K562 (cell line): ENCODE data around the gene PGAP2. TPM values are rescaled to one million over a fixed set of nuclear protein-coding genes. Genes with fewer than 3 reads are reported as not detected.

Source experiments
- CHD7 ChIP-seq: fragments of 200-600 bp; sonication (generic); IDR thresholded peaks from one replicate; pipeline ENCODE4 v1.6.1; 2012; ENCODE audit warnings: mild to moderate bottlenecking, low read depth, low read length, inconsistent platforms
- KLF1 ChIP-seq: fragments of 450-650 bp; IDR thresholded peaks from 2 replicates; pipeline ENCODE4 v1.6.1; 2016; ENCODE audit warnings: missing genetic modification characterization, missing compliant biosample characterization
- MIER1 ChIP-seq: fragments of 450-650 bp; IDR thresholded peaks from 2 replicates; pipeline ENCODE4 v1.6.1; 2016; ENCODE audit warnings: antibody characterized with exemption, mild to moderate bottlenecking, low read depth
- NR2C1 ChIP-seq, 2 experiments: fragments of 450-650 bp; IDR thresholded peaks; 2 replicates each; pipeline ENCODE4 v1.6.1; 2017; ENCODE audit warnings: mild to moderate bottlenecking in 2 of 2, antibody characterized with exemption in 1 of 2, inconsistent platforms in 1 of 2, missing compliant biosample characterization in 1 of 2, missing genetic modification characterization in 1 of 2
- ZBTB1 ChIP-seq: sonication (generic); formaldehyde crosslinking; IDR thresholded peaks from 2 replicates; pipeline ENCODE4 v1.8.1; 2023; ENCODE audit warnings: missing genetic modification reagents, low read depth, mild to moderate bottlenecking, borderline replicate concordance
- ZBTB26 ChIP-seq: fragments of 450-650 bp; formaldehyde crosslinking; IDR thresholded peaks from 2 replicates; pipeline ENCODE4 v1.4.0; 2022; ENCODE audit warnings: missing genetic modification characterization
- ZNF23 ChIP-seq: fragments of 250-450 bp; sonication (Bioruptor Pico); IDR thresholded peaks from 2 replicates; pipeline ENCODE4 v1.4.0; 2020; ENCODE audit warnings: mild to moderate bottlenecking
- ZNF3 ChIP-seq: fragments of 250-450 bp; sonication (Bioruptor Pico); IDR thresholded peaks from 2 replicates; pipeline ENCODE4 v1.5.0; 2021; ENCODE audit warnings: mild to moderate bottlenecking, moderate library complexity
- ZNF609 ChIP-seq: sonication (generic); formaldehyde crosslinking; IDR thresholded peaks from 2 replicates; pipeline ENCODE4 v1.8.1; 2023; ENCODE audit warnings: missing genetic modification reagents, mild to moderate bottlenecking, borderline replicate concordance
- polyA plus RNA-seq, 8 experiments: library from polyadenylated mRNA; depleted of rRNA in 4 of 8; stranded (reverse) in 5 of 8; unstranded in 3 of 8; fragments of >200 nt; fragmentation: Nextera tagmentation in 2 of 8; fragmentation: Illumina TruSeq in 1 of 8; extraction: Ambion mirVana in 2 of 8; extraction: Trizol in 1 of 8; gene quantifications; 2 replicates each; pipeline versions ENCODE4 v1.2.1 to v1.2.3, GENCODE V29; 2011 to 2014; ENCODE audit warnings: inconsistent platforms in 1 of 8, missing spikeins in 1 of 8
- total RNA-seq, 7 experiments: library from RNA; depleted of rRNA in 6 of 7; stranded (reverse); fragments of >200 nt in 6 of 7; fragmentation: Illumina TruSeq in 2 of 7; extraction: Trizol in 2 of 7; gene quantifications; 2 replicates each; pipeline versions ENCODE4 v1.2.1 to v1.2.3, GENCODE V29; 2011 to 2021; ENCODE audit warnings: low replicate concordance in 1 of 7

PGAP2 gene
- total and polyA plus RNA-seq, 9 of the 15 experiments (the other 6 are each of a cell fraction or from before 2014, with no cell fraction given), result 17.9 to 47.2 (median 33.7) TPM

- TF ChIP-seq CHD7 (no peak), ZNF3 (CRISPR knock-in tag) (no peak), MIER1 (no peak), ZBTB26 (CRISPR knock-in tag) (no peak), ZNF609 (CRISPR knock-in tag) (no peak), ZNF23 (CRISPR knock-in tag) (no peak), KLF1 (tag) (no peak), ZBTB1 (CRISPR knock-in tag) (peak; percentile 51; the same call in 1 of the 2 replicates), NR2C1 (IDR thresholded peaks at IDR 0.05) (no peak), NR2C1 (tag; IDR thresholded peaks at IDR 0.05) (no peak)
Measured at GRCh38 chr11:3797329-3798090, 10.8 kb upstream of the PGAP2 start, which contains the start of gene NUP98 (continued).
